Left lung (tissue), 10 donors: ENCODE results near the gene ASCL1. TPM values are rescaled to one million over a fixed set of nuclear protein-coding genes. Genes with fewer than 3 reads are reported as not detected.

Source experiments
- ATAC-seq: fragments of 200-7000 bp; cut with Tn5 transposase; one replicate; pipeline ENCODE4 v1.9.1; 2020; ENCODE audit warnings: moderate library complexity
- DNase-seq, 4 donors: peaks; one replicate each; pipeline ENCODE4 v3.0.0-alpha.2; 2013 to 2020
- H3K27ac ChIP-seq, 2 donors: fragments of 200-600 bp; sonication (generic) in 1 of 2; one replicate each; pipeline versions ENCODE4 v1.5.0 to v1.8.0; 2020 to 2021
- H3K27me3 ChIP-seq, 2 donors: fragments of 200-600 bp; sonication (generic) in 1 of 2; one replicate each; pipeline versions ENCODE4 v1.5.0 to v1.8.0; 2020 to 2021
- H3K36me3 ChIP-seq, 2 donors: fragments of 200-600 bp; sonication (generic) in 1 of 2; one replicate each; pipeline versions ENCODE4 v1.5.0 to v1.8.0; 2020 to 2021
- H3K4me1 ChIP-seq, 2 donors: fragments of 200-600 bp; one replicate each; pipeline ENCODE4 v1.8.0; 2021
- H3K4me3 ChIP-seq, 2 donors: fragments of 200-600 bp; sonication (generic) in 1 of 2; one replicate each; pipeline versions ENCODE4 v1.5.0 to v1.8.0; 2020 to 2021; ENCODE audit warnings: mild to moderate bottlenecking in 1 of 2
- H3K9me3 ChIP-seq, 2 donors: fragments of 200-600 bp; sonication (generic) in 1 of 2; one replicate each; pipeline versions ENCODE4 v1.5.0 to v1.8.0; 2020 to 2021
- intact Hi-C, 2 donors: fragments of 100-400 bp; cut with DNase I; formaldehyde crosslinking; loops; one replicate each; pipeline versions ENCODE4 v1.11.2 to v1.14.2; 2022
- polyA plus RNA-seq, 6 donors: library from polyadenylated mRNA; unstranded; fragments of 120-200 nt; gene quantifications; one replicate each; pipeline ENCODE4 v1.2.1, GENCODE V29; 2013; ENCODE audit not compliant: insufficient read length in 6 of 6
- total RNA-seq, 2 donors: library from RNA; stranded (reverse); fragmentation: NEBNext Ultra II Directional; extraction: Animal tissue kit (Norgen Biotek cat#: 25700); gene quantifications; one replicate each; pipeline ENCODE4 v1.2.1, GENCODE V29; 2021
- TF ChIP-seq, protein P1 (sequence below), 2 donors: fragments of 200-600 bp; sonication (generic) in 1 of 2; IDR thresholded peaks; one replicate each; pipeline versions ENCODE4 v1.5.0 to v1.8.0; 2021; ENCODE audit warnings: antibody characterized with exemption in 2 of 2
- donor health status: DM: no; HTN: yes; CAD: no.
- donor health status: DM: no; HTN: no; CAD: no.

The ASCL1 gene
- total and polyA plus RNA-seq, 8 donors, result 0.34 to 6.4 (median 2.8) TPM; not detected in 1

DNA sequence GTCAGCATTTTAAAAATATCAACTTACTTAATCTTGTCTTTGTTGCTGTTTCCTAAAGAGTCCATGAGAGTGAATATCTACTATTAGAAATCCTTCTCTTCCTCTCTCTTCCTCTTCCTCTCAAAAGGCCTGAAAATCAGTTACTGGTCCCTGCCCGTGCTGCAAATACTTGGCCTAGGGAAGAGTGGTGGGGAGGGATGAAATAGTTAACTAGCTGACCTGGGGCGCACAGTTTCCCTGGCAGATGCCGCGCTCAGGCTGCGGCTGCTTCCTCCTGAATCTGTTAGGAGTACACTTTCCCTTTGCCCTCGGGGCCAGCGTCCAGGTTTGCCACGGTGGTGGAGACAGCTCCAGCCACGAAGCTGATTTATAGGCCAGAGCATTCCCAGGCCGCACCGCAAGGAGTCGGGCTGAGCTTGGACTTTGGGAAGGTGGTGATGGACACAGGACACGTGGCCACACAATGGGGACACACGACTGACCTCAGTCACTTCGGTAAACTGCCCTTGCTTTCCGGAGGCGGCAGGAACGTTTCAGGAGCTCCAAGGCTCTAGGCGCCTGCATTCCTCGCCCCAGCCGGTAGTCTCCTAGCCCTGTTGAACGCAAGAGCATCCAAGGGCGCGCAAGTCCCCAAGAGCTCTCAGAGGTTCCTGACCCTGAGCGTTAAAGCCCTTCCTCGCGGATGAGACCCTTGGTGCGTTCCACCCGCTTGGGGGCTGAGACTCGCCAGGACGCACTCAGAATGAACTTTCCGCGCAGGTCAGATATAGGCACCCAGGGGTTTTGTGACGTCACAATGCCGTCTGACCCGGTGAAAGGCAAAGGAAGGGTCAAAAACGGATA lies 7.1 kb upstream of the ASCL1 start:
- no peaks in the 10 kb centered on the region for H3K9me3 ChIP-seq
- intact Hi-C loops, result no loop called here
- TF ChIP-seq, protein P1, sequence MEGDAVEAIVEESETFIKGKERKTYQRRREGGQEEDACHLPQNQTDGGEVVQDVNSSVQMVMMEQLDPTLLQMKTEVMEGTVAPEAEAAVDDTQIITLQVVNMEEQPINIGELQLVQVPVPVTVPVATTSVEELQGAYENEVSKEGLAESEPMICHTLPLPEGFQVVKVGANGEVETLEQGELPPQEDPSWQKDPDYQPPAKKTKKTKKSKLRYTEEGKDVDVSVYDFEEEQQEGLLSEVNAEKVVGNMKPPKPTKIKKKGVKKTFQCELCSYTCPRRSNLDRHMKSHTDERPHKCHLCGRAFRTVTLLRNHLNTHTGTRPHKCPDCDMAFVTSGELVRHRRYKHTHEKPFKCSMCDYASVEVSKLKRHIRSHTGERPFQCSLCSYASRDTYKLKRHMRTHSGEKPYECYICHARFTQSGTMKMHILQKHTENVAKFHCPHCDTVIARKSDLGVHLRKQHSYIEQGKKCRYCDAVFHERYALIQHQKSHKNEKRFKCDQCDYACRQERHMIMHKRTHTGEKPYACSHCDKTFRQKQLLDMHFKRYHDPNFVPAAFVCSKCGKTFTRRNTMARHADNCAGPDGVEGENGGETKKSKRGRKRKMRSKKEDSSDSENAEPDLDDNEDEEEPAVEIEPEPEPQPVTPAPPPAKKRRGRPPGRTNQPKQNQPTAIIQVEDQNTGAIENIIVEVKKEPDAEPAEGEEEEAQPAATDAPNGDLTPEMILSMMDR (IDR thresholded peaks at IDR 0.05), result no peak
- peaks cover 33 to 82% of the 10 kb centered on the region in 2 donors for H3K27me3 ChIP-seq
- peak in 1 of 4 donors; percentile 80 for DNase-seq
- ATAC-seq, result peak; percentile 69
- no peak overlapping the region for H3K4me3 ChIP-seq
- no peaks in the 10 kb centered on the region for H3K4me1 ChIP-seq
- H3K27ac ChIP-seq, result no peak overlapping the region
- H3K36me3 ChIP-seq, result no peaks in the 10 kb centered on the region

DNA sequence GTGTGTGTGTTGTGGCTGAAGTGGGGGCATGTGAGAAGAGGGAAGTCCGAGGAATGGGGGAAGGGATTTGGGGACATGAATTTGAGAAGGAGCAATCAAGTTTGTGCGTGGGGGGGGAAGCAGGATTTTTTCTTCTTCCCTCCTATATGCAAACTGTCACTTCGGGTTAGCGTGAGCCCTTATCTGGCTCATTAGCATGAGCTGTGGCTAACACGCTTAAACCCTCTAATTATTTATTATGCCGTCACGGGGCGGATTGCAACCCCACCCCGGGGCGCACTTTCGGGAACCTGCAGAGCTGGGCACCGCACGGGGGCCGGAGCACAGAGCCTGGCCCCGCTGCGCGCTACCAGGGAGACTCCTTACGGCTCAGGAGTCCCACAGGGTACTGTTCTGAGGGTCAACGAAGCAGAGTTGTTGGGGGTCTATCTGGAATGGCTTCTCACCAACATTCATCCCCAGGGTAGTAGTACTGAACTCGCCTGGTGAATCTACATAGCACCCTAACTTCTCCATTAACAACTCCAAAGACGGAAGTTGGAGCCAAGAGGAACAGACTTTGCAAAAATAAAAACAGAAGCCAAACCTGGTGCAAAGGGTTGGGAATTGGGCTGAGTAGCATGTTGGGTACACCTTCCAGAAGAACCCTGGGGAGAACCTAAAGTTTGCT lies 6.4 kb upstream of the ASCL1 start:
- H3K27ac ChIP-seq, result no peak overlapping the region
- DNase-seq, result no peak
- TF ChIP-seq, protein P1 (IDR thresholded peaks at IDR 0.05), result no peak
- no peak overlapping the region for H3K4me3 ChIP-seq
- H3K4me1 ChIP-seq, result no peaks in the 10 kb centered on the region
- ATAC-seq, result no peak
- H3K9me3 ChIP-seq, result no peaks in the 10 kb centered on the region
- H3K36me3 ChIP-seq, result no peaks in the 10 kb centered on the region
- peaks cover 40 to 90% of the 10 kb centered on the region in 2 donors for H3K27me3 ChIP-seq
- intact Hi-C loops, result no loop called here

DNA sequence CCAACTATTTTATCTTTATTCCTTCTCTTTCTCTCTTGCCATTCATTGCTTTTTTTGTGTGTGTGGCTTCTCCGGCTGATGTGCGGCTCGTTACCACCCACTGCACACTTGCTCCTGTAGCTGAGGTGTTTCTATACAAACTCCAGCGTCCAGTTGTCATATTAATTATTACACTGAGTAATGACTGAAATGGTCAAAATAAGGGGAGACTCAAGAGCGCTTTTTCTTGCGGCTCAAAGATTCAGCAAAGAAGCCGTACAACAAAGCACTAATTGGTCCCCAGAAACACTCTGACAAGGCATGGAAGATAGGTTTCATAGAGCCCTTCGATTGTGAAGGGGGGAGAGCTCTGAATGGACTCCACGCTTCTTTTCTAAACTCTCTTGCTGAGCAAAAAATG lies 5.6 kb upstream of the ASCL1 start:
- no peaks in the 10 kb centered on the region for H3K4me1 ChIP-seq
- intact Hi-C loops, result no loop called here
- H3K4me3 ChIP-seq, result no peak overlapping the region
- H3K27me3 ChIP-seq, result peaks cover 48 to 97% of the 10 kb centered on the region in 2 donors
- no peaks in the 10 kb centered on the region for H3K9me3 ChIP-seq
- no peak for DNase-seq
- TF ChIP-seq, protein P1 (IDR thresholded peaks at IDR 0.05), result no peak
- no peak for ATAC-seq
- H3K27ac ChIP-seq, result no peak overlapping the region
- H3K36me3 ChIP-seq, result no peaks in the 10 kb centered on the region

DNA sequence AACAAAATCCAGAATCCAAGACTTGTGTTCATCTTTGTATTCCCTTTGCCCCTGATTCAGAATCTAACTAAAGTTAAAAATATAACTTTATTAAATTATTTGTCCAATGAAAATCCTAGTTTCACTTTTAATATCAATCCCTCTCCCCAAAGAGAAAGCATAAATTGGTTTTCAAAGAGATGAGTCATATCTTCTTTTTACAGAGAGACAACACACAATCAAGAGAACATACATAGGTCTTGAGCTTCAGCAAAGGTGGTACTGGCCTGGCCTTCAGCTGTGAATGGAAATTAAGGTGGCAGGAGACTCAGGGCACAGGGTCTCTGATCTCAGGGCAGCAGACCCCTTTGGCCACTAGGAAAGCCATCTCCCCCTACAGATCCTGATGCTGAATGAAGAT lies 4.3 kb upstream of the ASCL1 start:
- H3K27ac ChIP-seq, result no peak overlapping the region
- TF ChIP-seq, protein P1 (IDR thresholded peaks at IDR 0.05), result no peak
- peaks cover 0 to 9% of the 10 kb centered on the region in 2 donors for H3K4me1 ChIP-seq
- intact Hi-C loops, result no loop called here
- DNase-seq (no peak), ATAC-seq (no peak)
- no peaks in the 10 kb centered on the region for H3K36me3 ChIP-seq
- no peaks in the 10 kb centered on the region for H3K9me3 ChIP-seq
- peaks cover 62 to 100% of the 10 kb centered on the region in 2 donors for H3K27me3 ChIP-seq
- H3K4me3 ChIP-seq, result no peak overlapping the region

DNA sequence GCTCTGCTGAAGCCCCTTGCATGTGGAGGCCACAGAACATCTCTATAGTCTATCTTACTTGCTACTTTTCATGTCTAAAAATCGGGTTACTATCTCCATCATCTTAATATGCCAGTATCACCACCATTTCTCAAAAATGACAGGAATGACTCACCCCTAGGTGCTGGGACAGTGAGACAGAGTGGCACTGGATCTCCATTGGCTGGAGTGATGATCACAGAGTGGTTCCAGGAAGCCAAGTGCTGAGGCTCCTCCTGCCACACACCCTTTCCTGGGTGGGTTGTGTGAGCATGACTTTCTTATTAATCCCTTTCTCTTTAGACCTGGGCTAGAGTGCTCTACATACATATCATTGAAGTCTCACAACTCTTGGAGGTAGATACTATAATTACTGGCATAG lies 3.3 kb upstream of the ASCL1 start:
- no peak overlapping the region for H3K27ac ChIP-seq
- DNase-seq, result no peak
- H3K4me1 ChIP-seq, result peaks cover 0 to 16% of the 10 kb centered on the region in 2 donors
- H3K4me3 ChIP-seq, result no peak overlapping the region
- intact Hi-C loops, result no loop called here
- ATAC-seq, result no peak
- H3K9me3 ChIP-seq, result no peaks in the 10 kb centered on the region
- H3K27me3 ChIP-seq, result peaks cover 71 to 100% of the 10 kb centered on the region in 2 donors
- TF ChIP-seq, protein P1 (IDR thresholded peaks at IDR 0.05), result no peak
- no peaks in the 10 kb centered on the region for H3K36me3 ChIP-seq
